ENCODE measurements around the gene NFATC1.

The NFATC1 gene

GRCh38 chr18:79543861-79544385, 148.2 kb downstream of the NFATC1 start:
- Mint-ChIP-seq H3K9me3 (peaks cover 10% of the 10 kb centered on the region), H3K27ac (no peak overlapping the region), H3K4me1 (ENCODE audit: low read depth) (no peaks in the 10 kb centered on the region), H3K4me3 (no peak overlapping the region), H3K36me3 (ENCODE audit: low read depth) (no peaks in the 10 kb centered on the region), H3K27me3 (ENCODE audit: low read depth) (no peaks in the 10 kb centered on the region)
- no peak for DNase-seq (ENCODE audit: low spot score)

DNA sequence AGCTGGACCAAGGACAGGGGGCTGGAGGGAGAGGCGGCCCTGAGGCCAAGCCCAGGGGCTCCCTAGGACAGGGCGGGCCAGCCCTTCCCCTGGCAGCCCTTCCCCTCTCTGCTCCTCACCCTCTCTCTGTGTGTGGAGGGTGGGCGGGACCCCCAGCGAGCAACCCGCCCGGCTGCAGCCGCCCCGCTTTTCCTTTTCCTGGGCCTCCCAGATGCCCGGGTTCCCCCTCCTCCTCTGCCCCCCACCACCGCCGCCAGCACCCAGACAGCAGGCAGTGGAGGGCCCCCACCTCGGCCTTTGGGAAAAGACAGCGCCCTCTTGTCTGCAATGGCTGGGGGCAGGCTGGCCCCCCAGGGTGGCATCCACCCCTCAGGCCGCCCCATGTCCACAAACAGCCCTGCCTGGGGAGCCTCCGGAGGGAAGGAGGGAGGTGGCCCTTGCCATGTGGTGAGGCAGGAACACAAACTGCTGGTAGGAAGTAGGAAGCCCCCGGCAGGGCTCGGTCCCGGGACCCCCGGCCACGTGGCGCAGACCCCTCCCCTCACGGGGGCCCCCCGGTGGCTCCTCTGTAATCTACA, 148.7 kb downstream of the NFATC1 start:
- DNase-seq (ENCODE audit: low spot score) = no peak
- Mint-ChIP-seq H3K36me3 (ENCODE audit: low read depth) (no peaks in the 10 kb centered on the region), H3K4me1 (ENCODE audit: low read depth) (no peaks in the 10 kb centered on the region), H3K27me3 (ENCODE audit: low read depth) (no peaks in the 10 kb centered on the region), H3K9me3 (peaks cover 10% of the 10 kb centered on the region), H3K27ac (no peak overlapping the region), H3K4me3 (no peak overlapping the region)

GRCh38 chr18:79545255-79545654, 149.5 kb downstream of the NFATC1 start:
- peaks cover 10% of the 10 kb centered on the region for H3K9me3 Mint-ChIP-seq
- no peaks in the 10 kb centered on the region for H3K4me1 Mint-ChIP-seq (ENCODE audit: low read depth)
- no peak overlapping the region for H3K4me3 Mint-ChIP-seq
- no peaks in the 10 kb centered on the region for H3K27me3 Mint-ChIP-seq (ENCODE audit: low read depth)
- no peak overlapping the region for H3K27ac Mint-ChIP-seq
- H3K36me3 Mint-ChIP-seq (ENCODE audit: low read depth) = no peaks in the 10 kb centered on the region
- DNase-seq (ENCODE audit: low spot score) = no peak

GRCh38 chr18:79545736-79546171, 150.0 kb downstream of the NFATC1 start:
- Mint-ChIP-seq H3K36me3 (ENCODE audit: low read depth) (no peaks in the 10 kb centered on the region), H3K4me3 (no peak overlapping the region), H3K27me3 (ENCODE audit: low read depth) (no peaks in the 10 kb centered on the region), H3K9me3 (peaks cover 10% of the 10 kb centered on the region), H3K4me1 (ENCODE audit: low read depth) (no peaks in the 10 kb centered on the region), H3K27ac (no peak overlapping the region)
- DNase-seq (ENCODE audit: low spot score) = no peak

GRCh38 chr18:79546781-79547272, 151.1 kb downstream of the NFATC1 start:
- Mint-ChIP-seq H3K4me1 (ENCODE audit: low read depth) (no peaks in the 10 kb centered on the region), H3K36me3 (ENCODE audit: low read depth) (no peaks in the 10 kb centered on the region), H3K27me3 (ENCODE audit: low read depth) (no peaks in the 10 kb centered on the region), H3K9me3 (peaks cover 9% of the 10 kb centered on the region), H3K4me3 (no peak overlapping the region), H3K27ac (no peak overlapping the region)
- no peak for DNase-seq (ENCODE audit: low spot score)

DNA sequence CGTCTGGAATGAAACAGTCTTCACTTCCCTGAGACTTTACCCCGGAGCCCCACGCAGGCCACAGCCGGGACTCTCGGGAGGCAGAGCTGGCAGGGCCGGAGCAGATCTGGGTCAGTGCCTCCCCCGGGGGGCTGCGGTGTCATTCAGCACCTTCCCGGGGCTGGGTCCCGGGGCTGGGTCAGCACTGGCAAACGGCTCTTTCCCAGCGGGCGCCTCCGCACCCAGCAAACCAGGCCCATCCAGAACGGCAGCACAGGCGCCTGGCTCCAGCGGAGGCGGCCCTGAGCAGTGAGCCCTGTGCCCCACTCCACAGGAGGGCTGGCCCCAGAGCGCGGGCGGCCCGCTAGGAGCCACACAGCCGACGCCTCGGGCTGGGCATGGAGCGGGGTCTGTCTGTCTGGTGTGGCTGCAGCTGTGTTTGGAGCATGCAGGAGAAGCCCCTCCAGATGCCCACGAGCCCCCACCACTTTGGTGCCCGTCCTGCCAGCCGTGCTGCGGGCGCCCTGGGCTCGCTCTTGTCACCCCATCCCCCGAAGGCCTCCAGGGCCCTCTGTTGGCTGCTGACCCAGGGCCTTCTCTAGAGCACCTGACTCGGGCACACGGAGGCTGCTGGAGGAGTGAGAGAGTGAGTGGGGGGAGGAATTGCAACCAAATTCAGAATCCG, 151.8 kb downstream of the NFATC1 start:
- DNase-seq (ENCODE audit: low spot score) = no peak
- Mint-ChIP-seq H3K9me3 (peaks cover 2% of the 10 kb centered on the region), H3K27ac (no peak overlapping the region), H3K27me3 (ENCODE audit: low read depth) (no peaks in the 10 kb centered on the region), H3K36me3 (ENCODE audit: low read depth) (no peaks in the 10 kb centered on the region), H3K4me1 (ENCODE audit: low read depth) (no peaks in the 10 kb centered on the region), H3K4me3 (no peak overlapping the region)

GRCh38 chr18:79548077-79548450, 152.3 kb downstream of the NFATC1 start:
- no peaks in the 10 kb centered on the region for H3K9me3 Mint-ChIP-seq
- DNase-seq (ENCODE audit: low spot score) = no peak
- H3K27ac Mint-ChIP-seq = no peak overlapping the region
- no peaks in the 10 kb centered on the region for H3K36me3 Mint-ChIP-seq (ENCODE audit: low read depth)
- H3K27me3 Mint-ChIP-seq (ENCODE audit: low read depth) = no peaks in the 10 kb centered on the region
- H3K4me1 Mint-ChIP-seq (ENCODE audit: low read depth) = no peaks in the 10 kb centered on the region
- H3K4me3 Mint-ChIP-seq = no peak overlapping the region

GRCh38 chr18:79548621-79548985, 152.9 kb downstream of the NFATC1 start:
- H3K9me3 Mint-ChIP-seq = no peaks in the 10 kb centered on the region
- no peaks in the 10 kb centered on the region for H3K4me1 Mint-ChIP-seq (ENCODE audit: low read depth)
- H3K36me3 Mint-ChIP-seq (ENCODE audit: low read depth) = no peaks in the 10 kb centered on the region
- no peak overlapping the region for H3K4me3 Mint-ChIP-seq
- no peaks in the 10 kb centered on the region for H3K27me3 Mint-ChIP-seq (ENCODE audit: low read depth)
- no peak overlapping the region for H3K27ac Mint-ChIP-seq
- DNase-seq (ENCODE audit: low spot score) = no peak

GRCh38 chr18:79548986-79549637, 153.4 kb downstream of the NFATC1 start:
- no peak for DNase-seq (ENCODE audit: low spot score)
- no peak overlapping the region for H3K27ac Mint-ChIP-seq
- no peaks in the 10 kb centered on the region for H3K27me3 Mint-ChIP-seq (ENCODE audit: low read depth)
- no peak overlapping the region for H3K4me3 Mint-ChIP-seq
- H3K4me1 Mint-ChIP-seq (ENCODE audit: low read depth) = no peaks in the 10 kb centered on the region
- no peaks in the 10 kb centered on the region for H3K9me3 Mint-ChIP-seq
- H3K36me3 Mint-ChIP-seq (ENCODE audit: low read depth) = no peaks in the 10 kb centered on the region

DNA sequence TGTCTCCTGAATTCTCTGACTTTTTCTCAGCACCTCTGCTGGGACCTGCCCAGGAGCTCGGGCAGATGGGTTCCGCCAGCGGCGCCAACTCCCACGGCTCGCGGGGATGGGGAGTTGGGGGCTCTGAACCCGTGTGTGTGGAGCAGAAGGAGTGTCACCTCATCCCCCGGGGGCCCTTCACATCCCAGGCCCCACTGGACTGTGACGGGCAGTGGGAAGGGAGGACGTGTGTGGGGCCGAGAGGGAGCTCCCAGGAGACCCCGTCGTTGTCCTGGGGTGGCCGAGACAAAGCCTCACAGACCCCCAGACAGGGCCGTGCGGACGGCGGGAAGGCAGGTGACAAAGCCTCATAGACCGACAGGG, 153.9 kb downstream of the NFATC1 start:
- Mint-ChIP-seq H3K4me1 (ENCODE audit: low read depth) (no peaks in the 10 kb centered on the region), H3K27me3 (ENCODE audit: low read depth) (no peaks in the 10 kb centered on the region), H3K4me3 (no peak overlapping the region), H3K9me3 (no peaks in the 10 kb centered on the region), H3K27ac (no peak overlapping the region), H3K36me3 (ENCODE audit: low read depth) (no peaks in the 10 kb centered on the region)
- DNase-seq (ENCODE audit: low spot score) = no peak

- Mint-ChIP-seq H3K27ac (no peak overlapping the region), H3K4me1 (ENCODE audit: low read depth) (no peaks in the 10 kb centered on the region), H3K36me3 (ENCODE audit: low read depth) (no peaks in the 10 kb centered on the region), H3K27me3 (ENCODE audit: low read depth) (no peaks in the 10 kb centered on the region), H3K4me3 (no peak overlapping the region), H3K9me3 (no peaks in the 10 kb centered on the region)
- no peak for DNase-seq (ENCODE audit: low spot score)
Observed at GRCh38 chr18:79552140-79552631, 156.5 kb downstream of the NFATC1 start.

DNA sequence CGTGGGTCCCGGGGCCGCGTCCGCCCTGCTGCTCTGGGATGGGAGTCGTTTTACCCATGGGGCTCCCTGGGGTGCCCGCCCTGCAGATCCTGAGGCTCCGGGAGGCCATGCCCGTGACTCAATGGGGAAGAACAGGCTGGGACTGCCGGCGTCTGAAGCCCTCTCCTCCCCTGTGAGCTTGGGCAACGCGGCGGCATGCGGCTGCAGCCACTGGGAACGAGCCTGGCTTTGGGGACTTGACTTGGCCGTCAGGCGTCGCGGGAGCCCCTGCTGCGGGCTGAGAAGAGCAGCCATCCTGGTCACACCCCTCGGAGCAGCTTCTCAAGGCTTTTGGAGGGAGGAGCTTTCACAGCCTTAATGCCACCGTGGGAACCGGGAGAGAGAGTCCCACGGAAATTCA, 157.0 kb downstream of the NFATC1 start:
- DNase-seq (ENCODE audit: low spot score) = no peak
- Mint-ChIP-seq H3K36me3 (ENCODE audit: low read depth) (no peaks in the 10 kb centered on the region), H3K9me3 (no peaks in the 10 kb centered on the region), H3K27me3 (ENCODE audit: low read depth) (no peaks in the 10 kb centered on the region), H3K4me3 (no peak overlapping the region), H3K4me1 (ENCODE audit: low read depth) (no peaks in the 10 kb centered on the region), H3K27ac (no peak overlapping the region)

DNA sequence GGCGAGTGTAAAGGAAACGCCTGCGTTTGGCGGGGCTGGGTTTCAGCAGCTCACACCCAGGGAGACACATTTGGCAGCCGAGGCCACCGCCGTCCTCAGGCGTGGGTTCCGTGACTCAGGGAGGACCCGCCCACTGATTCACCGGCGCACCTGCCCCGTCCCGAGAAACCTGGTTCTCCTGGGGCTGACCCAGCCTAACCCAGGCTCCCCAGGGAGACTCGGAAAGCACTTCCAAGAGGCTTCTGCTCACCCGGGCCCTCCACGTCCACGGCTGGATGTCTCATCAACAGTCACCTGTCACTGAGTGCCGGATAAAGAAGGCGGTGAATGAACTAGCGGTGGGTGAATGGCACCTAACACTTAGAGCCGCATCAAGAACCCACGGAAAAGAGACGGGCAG, 157.4 kb downstream of the NFATC1 start:
- H3K4me3 Mint-ChIP-seq = no peak overlapping the region
- DNase-seq (ENCODE audit: low spot score) = no peak
- no peaks in the 10 kb centered on the region for H3K27me3 Mint-ChIP-seq (ENCODE audit: low read depth)
- H3K27ac Mint-ChIP-seq = no peak overlapping the region
- H3K36me3 Mint-ChIP-seq (ENCODE audit: low read depth) = no peaks in the 10 kb centered on the region
- no peaks in the 10 kb centered on the region for H3K9me3 Mint-ChIP-seq
- no peaks in the 10 kb centered on the region for H3K4me1 Mint-ChIP-seq (ENCODE audit: low read depth)

DNA sequence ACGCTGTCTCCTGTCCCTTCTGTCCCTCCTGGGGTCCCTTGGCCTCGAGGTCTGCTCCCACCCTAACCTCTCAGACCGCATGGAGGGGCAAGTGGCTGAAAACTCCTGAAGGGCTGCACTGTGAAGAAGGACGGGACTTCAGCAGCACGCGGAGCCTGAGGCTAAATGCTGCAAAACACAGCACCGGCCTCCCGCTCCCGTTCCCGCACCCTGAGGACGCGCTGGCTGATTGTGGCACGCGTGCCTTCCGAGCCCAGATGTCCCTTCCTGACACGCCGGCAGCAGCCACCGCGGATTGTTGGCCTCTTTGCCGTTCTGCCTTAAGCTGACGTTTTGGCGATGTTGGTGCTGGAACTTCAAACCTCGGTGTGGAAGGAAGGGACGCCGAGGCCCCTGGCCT, 158.0 kb downstream of the NFATC1 start:
- no peak overlapping the region for H3K27ac Mint-ChIP-seq
- no peaks in the 10 kb centered on the region for H3K27me3 Mint-ChIP-seq (ENCODE audit: low read depth)
- H3K9me3 Mint-ChIP-seq = no peaks in the 10 kb centered on the region

More for the DNA sequence above, 158.0 kb downstream of the NFATC1 start:
- H3K36me3 Mint-ChIP-seq (ENCODE audit: low read depth) = no peaks in the 10 kb centered on the region
- no peaks in the 10 kb centered on the region for H3K4me1 Mint-ChIP-seq (ENCODE audit: low read depth)
- H3K4me3 Mint-ChIP-seq = no peak overlapping the region
- DNase-seq (ENCODE audit: low spot score) = no peak
